GM23248 (cell line): ENCODE results near the gene HSPG2. TPM values are rescaled to one million over a fixed set of nuclear protein-coding genes. Genes with fewer than 3 reads are reported as not detected.

Experiments
- DNase-seq: peaks from one replicate; pipeline ENCODE4 v3.0.0-alpha.2; 2015
- H2AFZ ChIP-seq: fragments of 200-600 bp; sonication (generic); 2 replicates; pipeline ENCODE4 v1.6.1; 2016; ENCODE audit warnings: antibody characterized with exemption
- H3F3A ChIP-seq: fragments of 200-600 bp; sonication (generic); 2 replicates; pipeline ENCODE4 v1.6.1; 2016; ENCODE audit warnings: mild to moderate bottlenecking, antibody characterized with exemption, mixed run types; ENCODE audit not compliant: insufficient read depth
- H3K27ac ChIP-seq: fragments of 200-600 bp; sonication (generic); 2 replicates; pipeline ENCODE4 v1.5.1; 2016; ENCODE audit warnings: mild to moderate bottlenecking
- H3K27me3 ChIP-seq: fragments of 200-600 bp; sonication (generic); replicated peaks from 2 replicates; pipeline ENCODE4 v1.6.1; 2016; ENCODE audit warnings: mild to moderate bottlenecking; ENCODE audit not compliant: insufficient read depth
- H3K36me3 ChIP-seq: fragments of 200-600 bp; sonication (generic); 2 replicates; pipeline ENCODE4 v1.6.1; 2016; ENCODE audit warnings: low read depth, mild to moderate bottlenecking
- H3K4me1 ChIP-seq: fragments of 200-600 bp; sonication (generic); 2 replicates; pipeline ENCODE4 v1.6.1; 2016; ENCODE audit warnings: mild to moderate bottlenecking; ENCODE audit not compliant: insufficient read depth
- H3K4me2 ChIP-seq: fragments of 200-600 bp; sonication (generic); one replicate; pipeline ENCODE4 v1.6.1; 2016; ENCODE audit warnings: mild to moderate bottlenecking; ENCODE audit not compliant: unreplicated experiment
- H3K4me3 ChIP-seq: fragments of 200-600 bp; sonication (generic); 2 replicates; pipeline ENCODE4 v1.5.1; 2016; ENCODE audit warnings: mild to moderate bottlenecking
- H3K79me2 ChIP-seq: fragments of 200-600 bp; sonication (generic); 2 replicates; pipeline ENCODE4 v1.6.1; 2016; ENCODE audit warnings: mild to moderate bottlenecking; ENCODE audit not compliant: insufficient read depth
- H3K9ac ChIP-seq: fragments of 200-600 bp; sonication (generic); 2 replicates; pipeline ENCODE4 v1.6.1; 2016; ENCODE audit warnings: mild to moderate bottlenecking
- H3K9me2 ChIP-seq: fragments of 200-600 bp; sonication (generic); 2 replicates; pipeline ENCODE4 v1.6.1; 2016; ENCODE audit warnings: mixed run types, mild to moderate bottlenecking, moderate library complexity; ENCODE audit not compliant: insufficient read depth
- H3K9me3 ChIP-seq: fragments of 200-600 bp; sonication (generic); one replicate; pipeline ENCODE4 v1.6.1; 2017; ENCODE audit warnings: low read depth
- H4K20me1 ChIP-seq: fragments of 200-600 bp; sonication (generic); 2 replicates; pipeline ENCODE4 v1.6.0; 2016; ENCODE audit not compliant: insufficient read depth
- EZH2 ChIP-seq: fragments of 200-600 bp; sonication (generic); IDR thresholded peaks from 2 replicates; pipeline ENCODE4 v1.6.1; 2018; ENCODE audit warnings: antibody characterized with exemption, mild to moderate bottlenecking; ENCODE audit not compliant: insufficient read depth, poor library complexity, severe bottlenecking
- EZH2phosphoT487 ChIP-seq: fragments of 200-600 bp; sonication (generic); IDR thresholded peaks from 2 replicates; pipeline ENCODE4 v1.6.1; 2018; ENCODE audit warnings: antibody characterized with exemption, moderate library complexity, mild to moderate bottlenecking, low read depth; ENCODE audit not compliant: insufficient read depth
- WGBS, 2 experiments: methylation state at CpG; one replicate each; pipeline ENCODE4 v1.1.6; 2015 to 2017; ENCODE audit warnings: low lambda C conversion rate in 2 of 2, low coverage in 1 of 2; ENCODE audit errors: missing lambda C conversion rate in 2 of 2; 5-methylcytosine and 5-hydroxymethylcytosine counted together
- in situ Hi-C: fragments of 300-500 bp; cut with MboI; formaldehyde crosslinking; loops from 2 replicates; pipeline ENCODE4 v1.15.0; 2020
- polyA plus RNA-seq: library from polyadenylated mRNA; unstranded; fragments of >200 nt; fragmentation: Nextera tagmentation; extraction: Ambion mirVana; gene quantifications from 2 replicates; pipeline ENCODE4 v1.2.1, GENCODE V29; 2016
- total RNA-seq: library from RNA; depleted of rRNA; stranded (reverse); fragments of >200 nt; shearing (Covaris generic); gene quantifications from 2 replicates; pipeline ENCODE4 v1.2.3, GENCODE V29; 2014

Gene HSPG2
- total and polyA plus RNA-seq, 2 experiments from 2014 or later = 123 to 407 TPM

GRCh38 chr1:21853131-21853427 lies 84.0 kb downstream of the HSPG2 start:
- in situ Hi-C loops = no loop called here
- Histone ChIP-seq H3K27ac (no peak overlapping the region), H3K9ac (no peak overlapping the region), H3K27me3 (no peaks in the 10 kb centered on the region), H2AFZ (no peak overlapping the region), H3K4me2 (no peak overlapping the region), H3K36me3 (peaks cover 30% of the 10 kb centered on the region; the same call in 1 of the 2 replicates), H4K20me1 (no peaks in the 10 kb centered on the region), H3K4me3 (no peak overlapping the region), H3K4me1 (peaks cover 8% of the 10 kb centered on the region), H3K9me2 (no peaks in the 10 kb centered on the region), H3K79me2 (0 out of 2 replicates have a peak, but pooled peaks cover 4% of the 10 kb centered on the region), H3K9me3 (no peaks in the 10 kb centered on the region), H3F3A (peaks cover 1% of the 10 kb centered on the region)
- no peak for DNase-seq
- 87 to 94% methylated on average over 7 of the region's 7 CpGs for WGBS, 2 experiments
- no peak for TF ChIP-seq EZH2
- no peak for TF ChIP-seq EZH2phosphoT487

DNA sequence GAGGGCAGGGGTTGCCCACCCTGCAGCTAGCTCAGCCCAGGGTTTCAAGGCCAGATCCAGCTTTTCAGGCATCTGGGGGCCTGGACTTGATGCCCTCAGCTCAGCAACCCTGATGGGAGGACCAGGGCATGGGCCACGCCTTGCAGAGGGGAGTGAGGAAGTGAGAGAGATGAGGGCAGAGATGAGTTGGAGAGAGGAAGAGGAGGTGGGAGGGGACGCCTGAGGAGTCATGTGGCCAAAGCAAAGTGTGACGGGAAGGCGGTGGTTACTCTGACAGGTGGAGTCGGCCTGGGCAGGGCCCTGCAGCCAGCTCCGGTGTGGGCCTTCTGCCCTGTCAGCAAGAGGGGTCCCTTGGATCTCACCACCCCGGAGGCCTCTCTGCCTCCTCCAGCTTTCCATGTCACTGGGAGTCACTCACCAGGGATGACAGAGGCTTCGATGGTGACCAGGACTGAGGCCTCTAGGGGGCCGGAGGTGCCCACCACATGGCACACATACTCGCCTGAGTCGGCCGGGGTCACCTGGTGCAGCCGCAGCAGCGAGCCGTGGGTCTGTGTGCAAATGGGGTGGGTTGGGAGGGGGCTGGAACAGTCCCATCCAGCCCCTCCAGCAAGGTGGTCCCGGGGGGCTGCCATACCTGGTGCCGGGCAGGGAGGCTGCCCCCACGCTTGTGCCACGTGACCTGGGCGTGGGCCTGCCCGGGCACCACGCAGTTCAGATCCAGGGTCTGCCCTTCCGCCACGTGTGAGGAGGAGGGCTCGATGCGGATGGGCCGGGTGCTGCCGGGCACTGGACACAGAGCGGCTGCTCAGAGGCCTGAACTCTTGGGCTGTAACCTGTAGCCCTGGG lies 84.6 kb downstream of the HSPG2 start:
- DNase-seq = no peak
- Histone ChIP-seq H2AFZ (no peak overlapping the region), H3K4me2 (no peak overlapping the region), H3K9me2 (no peaks in the 10 kb centered on the region), H3K36me3 (peaks cover 33% of the 10 kb centered on the region; the same call in 1 of the 2 replicates), H3F3A (no peaks in the 10 kb centered on the region; the same call in 1 of the 2 replicates), H3K4me3 (no peak overlapping the region), H3K9me3 (no peaks in the 10 kb centered on the region), H3K79me2 (no peaks in the 10 kb centered on the region), H3K27ac (no peak overlapping the region), H4K20me1 (no peaks in the 10 kb centered on the region), H3K9ac (no peak overlapping the region), H3K4me1 (peaks cover 2% of the 10 kb centered on the region; the same call in 1 of the 2 replicates), H3K27me3 (no peaks in the 10 kb centered on the region)
- WGBS, 2 experiments = 95 to 96% methylated on average over 14 to 29 of the region's 29 CpGs
- TF ChIP-seq EZH2phosphoT487 (no peak), EZH2 (no peak)
- in situ Hi-C loops = no loop called here

DNA sequence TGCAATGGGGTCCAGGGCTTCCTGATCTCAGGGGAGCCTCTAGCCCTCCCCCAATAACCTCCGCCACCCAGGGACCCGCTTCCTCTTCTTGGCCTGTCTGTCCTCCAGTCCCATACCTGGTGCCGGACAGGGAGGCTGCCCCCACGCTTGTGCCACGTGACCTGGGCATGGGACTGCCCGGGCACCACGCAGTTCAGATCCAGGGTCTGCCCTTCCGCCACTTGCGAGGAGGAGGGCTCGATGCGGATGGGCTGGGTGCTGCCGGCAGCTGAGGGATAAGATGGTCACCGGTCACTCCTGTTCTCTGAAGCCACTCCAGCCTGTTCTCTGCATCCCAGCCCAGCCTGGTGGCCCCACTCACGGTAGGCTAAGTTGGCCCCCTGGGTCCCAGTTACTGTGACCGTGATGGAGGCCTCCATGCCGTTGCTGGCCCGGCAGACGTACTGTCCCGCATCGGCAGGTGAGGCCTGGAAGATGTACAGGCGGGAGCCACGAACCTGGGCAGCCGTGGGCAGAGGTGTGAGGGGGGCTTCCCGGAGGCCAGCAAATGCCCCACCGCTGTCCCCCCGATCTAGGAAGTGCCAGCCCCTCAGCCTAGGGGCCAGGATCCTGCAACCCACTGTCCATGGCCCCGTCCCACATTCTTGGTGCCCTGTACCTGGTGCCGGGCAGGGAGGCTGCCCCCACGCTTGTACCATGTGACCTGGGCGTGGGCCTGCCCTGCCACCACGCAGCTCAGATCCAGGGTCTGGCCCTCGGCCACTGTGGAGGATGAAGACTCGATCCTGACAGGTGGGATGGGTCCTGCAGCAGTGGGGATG lies 85.5 kb downstream of the HSPG2 start:
- Histone ChIP-seq H3K36me3 (peaks cover 35% of the 10 kb centered on the region; the same call in 1 of the 2 replicates), H3K9me3 (no peaks in the 10 kb centered on the region), H3F3A (no peaks in the 10 kb centered on the region), H2AFZ (no peak overlapping the region), H3K27me3 (no peaks in the 10 kb centered on the region), H3K79me2 (no peaks in the 10 kb centered on the region), H3K4me1 (no peaks in the 10 kb centered on the region), H4K20me1 (no peaks in the 10 kb centered on the region), H3K4me2 (no peak overlapping the region), H3K27ac (no peak overlapping the region), H3K9ac (no peak overlapping the region), H3K9me2 (no peaks in the 10 kb centered on the region), H3K4me3 (no peak overlapping the region)
- TF ChIP-seq EZH2phosphoT487 (no peak), EZH2 (no peak)
- WGBS, 2 experiments = 91 to 92% methylated on average over 33 of the region's 33 CpGs
- in situ Hi-C loops = no loop called here
- no peak for DNase-seq

- Histone ChIP-seq H3K4me3 (no peak overlapping the region), H4K20me1 (no peaks in the 10 kb centered on the region), H3K9me3 (no peaks in the 10 kb centered on the region), H2AFZ (no peak overlapping the region), H3K27ac (no peak overlapping the region), H3K27me3 (no peaks in the 10 kb centered on the region), H3K9ac (no peak overlapping the region), H3K4me2 (no peak overlapping the region), H3K36me3 (peaks cover 49% of the 10 kb centered on the region; the same call in 1 of the 2 replicates), H3K79me2 (no peaks in the 10 kb centered on the region), H3K9me2 (no peaks in the 10 kb centered on the region), H3K4me1 (no peaks in the 10 kb centered on the region), H3F3A (no peaks in the 10 kb centered on the region)
- TF ChIP-seq EZH2phosphoT487 (no peak), EZH2 (no peak)
- 94 to 96% methylated on average over 26 to 30 of the region's 30 CpGs for WGBS, 2 experiments
- no peak for DNase-seq
- in situ Hi-C loops = no loop called here
Observed at GRCh38 chr1:21849909-21850576, 87.1 kb downstream of the HSPG2 start.
